Measurements from ENCODE around the gene DNAJB9. TPM values are rescaled to one million over a fixed set of nuclear protein-coding genes. Genes with fewer than 3 reads are reported as not detected.

Gene DNAJB9
- total and polyA plus RNA-seq, 2 donors from 2014 or later: 31.3 to 33.5 TPM

DNA sequence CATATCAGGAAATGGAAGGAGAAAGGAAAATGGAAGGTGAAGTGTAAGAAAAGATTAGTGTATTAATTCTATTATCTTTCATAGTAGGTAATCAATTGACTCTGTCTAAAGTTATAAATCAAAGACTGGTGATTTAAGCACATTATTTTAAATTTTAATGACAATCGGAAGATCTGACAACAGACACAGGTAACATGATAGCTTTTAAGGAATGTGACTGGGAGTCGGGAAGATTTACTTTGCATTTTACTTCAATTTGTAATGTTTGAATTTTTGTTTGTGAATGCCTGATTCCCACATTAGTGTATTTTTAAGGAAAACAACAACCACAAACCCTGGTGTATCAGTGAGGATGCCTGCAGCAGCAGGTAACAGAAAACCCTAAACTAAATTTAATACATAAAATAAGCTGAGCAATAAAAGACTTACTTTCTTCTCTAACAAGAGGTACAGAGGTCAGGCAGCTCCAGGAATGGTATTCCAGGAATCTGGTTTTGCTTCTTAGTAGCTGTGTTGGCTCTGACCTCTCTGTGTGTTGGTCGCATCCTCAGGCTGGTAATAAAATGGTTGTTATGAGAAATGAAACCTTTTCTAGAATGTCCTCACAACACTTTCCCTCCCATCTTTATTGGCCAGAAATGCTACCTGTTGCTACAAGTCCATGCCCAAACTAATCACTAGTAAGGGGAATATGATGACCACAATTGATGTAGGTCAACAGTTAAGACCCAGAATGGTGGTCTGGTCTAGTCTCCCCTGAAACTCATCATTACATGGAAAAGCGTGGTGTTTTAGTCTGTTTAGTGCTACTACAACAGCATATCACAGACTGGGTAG lies 12.2 kb downstream of the DNAJB9 start:
- H3K9me3 ChIP-seq (ENCODE audit: control insufficient read depth in 2 of 3, insufficient read depth in 1 of 3, low read length in 3 of 3): peaks cover 0 to 12% (median 3%) of the 10 kb centered on the region in 3 donors
- no peaks in the 10 kb centered on the region for H3K27me3 ChIP-seq (ENCODE audit: control insufficient read depth, insufficient read depth, low read length)
- H3K4me1 ChIP-seq (ENCODE audit: control insufficient read depth in 2 of 3, insufficient read depth in 2 of 3, low read depth in 1 of 3, low read length in 3 of 3): peaks cover 0 to 5% (median 3%) of the 10 kb centered on the region in 3 donors
- no peak overlapping the region for H3K9ac ChIP-seq (ENCODE audit: low read length in 3 of 3)
- DNase-seq (peak in 2 of 5 donors; percentile 75 to 83), FAIRE-seq (no peak)
- no peak overlapping the region for H3K4me3 ChIP-seq (ENCODE audit: low read length in 3 of 3)
- intact Hi-C loops (cut with DNase I): no loop called here
- peak overlapping the region; percentile 60 to 71 for H3K27ac ChIP-seq (ENCODE audit: low read depth in 2 of 2, low read length in 2 of 2)
- TF ChIP-seq, protein P1, sequence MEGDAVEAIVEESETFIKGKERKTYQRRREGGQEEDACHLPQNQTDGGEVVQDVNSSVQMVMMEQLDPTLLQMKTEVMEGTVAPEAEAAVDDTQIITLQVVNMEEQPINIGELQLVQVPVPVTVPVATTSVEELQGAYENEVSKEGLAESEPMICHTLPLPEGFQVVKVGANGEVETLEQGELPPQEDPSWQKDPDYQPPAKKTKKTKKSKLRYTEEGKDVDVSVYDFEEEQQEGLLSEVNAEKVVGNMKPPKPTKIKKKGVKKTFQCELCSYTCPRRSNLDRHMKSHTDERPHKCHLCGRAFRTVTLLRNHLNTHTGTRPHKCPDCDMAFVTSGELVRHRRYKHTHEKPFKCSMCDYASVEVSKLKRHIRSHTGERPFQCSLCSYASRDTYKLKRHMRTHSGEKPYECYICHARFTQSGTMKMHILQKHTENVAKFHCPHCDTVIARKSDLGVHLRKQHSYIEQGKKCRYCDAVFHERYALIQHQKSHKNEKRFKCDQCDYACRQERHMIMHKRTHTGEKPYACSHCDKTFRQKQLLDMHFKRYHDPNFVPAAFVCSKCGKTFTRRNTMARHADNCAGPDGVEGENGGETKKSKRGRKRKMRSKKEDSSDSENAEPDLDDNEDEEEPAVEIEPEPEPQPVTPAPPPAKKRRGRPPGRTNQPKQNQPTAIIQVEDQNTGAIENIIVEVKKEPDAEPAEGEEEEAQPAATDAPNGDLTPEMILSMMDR (IDR thresholded peaks at IDR 0.05; ENCODE audit: borderline replicate concordance, extremely low read depth, insufficient read depth): no peak
- peaks cover 0 to 12% (median 0%) of the 10 kb centered on the region in 3 donors for H3K36me3 ChIP-seq (ENCODE audit: control insufficient read depth in 2 of 3, insufficient read depth in 3 of 3, low read length in 3 of 3)

DNA sequence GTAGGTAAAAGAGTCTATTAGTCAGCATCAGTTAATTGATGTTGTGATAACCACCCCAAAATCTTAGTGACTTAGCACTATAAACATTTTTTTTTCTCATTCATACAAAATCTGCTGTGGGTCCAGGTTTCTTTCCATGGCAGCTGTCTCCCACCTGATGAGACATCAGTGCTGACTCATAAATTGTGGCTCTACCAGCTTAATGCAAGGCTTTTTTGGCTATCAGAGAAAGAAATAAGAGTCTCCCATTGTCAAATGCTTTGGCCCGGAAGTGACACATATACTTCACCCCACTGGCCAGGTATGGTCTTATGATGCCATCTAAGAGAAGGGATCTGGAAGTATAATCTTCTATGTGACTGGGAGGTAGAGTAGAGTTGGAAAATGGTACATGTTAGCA lies 14.5 kb downstream of the DNAJB9 start:
- H3K9ac ChIP-seq (ENCODE audit: low read length in 3 of 3): no peak overlapping the region
- H3K4me3 ChIP-seq (ENCODE audit: low read length in 3 of 3): no peak overlapping the region
- no peak for DNase-seq
- no peak overlapping the region for H3K27ac ChIP-seq (ENCODE audit: low read depth in 2 of 2, low read length in 2 of 2)
- H3K9me3 ChIP-seq (ENCODE audit: control insufficient read depth in 2 of 3, insufficient read depth in 1 of 3, low read length in 3 of 3): peaks cover 0 to 12% (median 3%) of the 10 kb centered on the region in 3 donors
- no peak for FAIRE-seq
- TF ChIP-seq, protein P1 (IDR thresholded peaks at IDR 0.05; ENCODE audit: borderline replicate concordance, extremely low read depth, insufficient read depth): no peak
- H3K36me3 ChIP-seq (ENCODE audit: control insufficient read depth in 2 of 3, insufficient read depth in 3 of 3, low read length in 3 of 3): peaks cover 0 to 8% (median 0%) of the 10 kb centered on the region in 3 donors
- H3K27me3 ChIP-seq (ENCODE audit: control insufficient read depth, insufficient read depth, low read length): no peaks in the 10 kb centered on the region
- intact Hi-C loops (cut with DNase I): no loop called here
- peaks cover 0 to 5% (median 3%) of the 10 kb centered on the region in 3 donors for H3K4me1 ChIP-seq (ENCODE audit: control insufficient read depth in 2 of 3, insufficient read depth in 2 of 3, low read depth in 1 of 3, low read length in 3 of 3)

DNA sequence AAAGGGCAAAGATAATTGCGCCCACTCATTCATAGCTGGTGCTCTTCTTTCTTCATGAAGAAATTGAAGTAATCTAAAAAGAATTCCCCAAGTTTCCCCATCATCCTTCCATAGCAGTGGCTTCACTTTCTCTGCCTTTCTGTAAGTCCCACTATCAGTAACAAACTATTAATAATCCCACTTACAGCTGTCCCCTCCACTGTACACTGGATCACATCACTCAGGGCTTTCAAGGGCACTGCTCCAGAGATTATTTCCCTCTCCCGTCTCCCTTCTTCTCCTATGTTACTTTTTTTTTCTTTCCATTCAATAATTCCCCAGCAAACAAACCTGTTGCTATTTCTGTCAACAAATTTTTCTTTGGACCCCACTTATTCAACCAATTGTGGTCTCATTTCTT lies 16.2 kb downstream of the DNAJB9 start:
- DNase-seq (no peak), FAIRE-seq (no peak)
- Histone ChIP-seq H3K27ac (ENCODE audit: low read depth in 2 of 2, low read length in 2 of 2) (no peak overlapping the region), H3K4me1 (ENCODE audit: control insufficient read depth in 2 of 3, insufficient read depth in 2 of 3, low read depth in 1 of 3, low read length in 3 of 3) (peaks cover 3 to 5% (median 4%) of the 10 kb centered on the region in 3 donors), H3K9ac (ENCODE audit: low read length in 3 of 3) (no peak overlapping the region), H3K27me3 (ENCODE audit: control insufficient read depth, insufficient read depth, low read length) (no peaks in the 10 kb centered on the region), H3K36me3 (ENCODE audit: control insufficient read depth in 2 of 3, insufficient read depth in 3 of 3, low read length in 3 of 3) (no peaks in the 10 kb centered on the region), H3K4me3 (ENCODE audit: low read length in 3 of 3) (no peak overlapping the region), H3K9me3 (ENCODE audit: control insufficient read depth in 2 of 3, insufficient read depth in 1 of 3, low read length in 3 of 3) (no peaks in the 10 kb centered on the region)
- TF ChIP-seq, protein P1 (IDR thresholded peaks at IDR 0.05; ENCODE audit: borderline replicate concordance, extremely low read depth, insufficient read depth): no peak
- intact Hi-C loops (cut with DNase I): no loop called here

Measured in kidney (tissue), 14 donors.